ENCODE measurements around the gene IL18R1.

DNA sequence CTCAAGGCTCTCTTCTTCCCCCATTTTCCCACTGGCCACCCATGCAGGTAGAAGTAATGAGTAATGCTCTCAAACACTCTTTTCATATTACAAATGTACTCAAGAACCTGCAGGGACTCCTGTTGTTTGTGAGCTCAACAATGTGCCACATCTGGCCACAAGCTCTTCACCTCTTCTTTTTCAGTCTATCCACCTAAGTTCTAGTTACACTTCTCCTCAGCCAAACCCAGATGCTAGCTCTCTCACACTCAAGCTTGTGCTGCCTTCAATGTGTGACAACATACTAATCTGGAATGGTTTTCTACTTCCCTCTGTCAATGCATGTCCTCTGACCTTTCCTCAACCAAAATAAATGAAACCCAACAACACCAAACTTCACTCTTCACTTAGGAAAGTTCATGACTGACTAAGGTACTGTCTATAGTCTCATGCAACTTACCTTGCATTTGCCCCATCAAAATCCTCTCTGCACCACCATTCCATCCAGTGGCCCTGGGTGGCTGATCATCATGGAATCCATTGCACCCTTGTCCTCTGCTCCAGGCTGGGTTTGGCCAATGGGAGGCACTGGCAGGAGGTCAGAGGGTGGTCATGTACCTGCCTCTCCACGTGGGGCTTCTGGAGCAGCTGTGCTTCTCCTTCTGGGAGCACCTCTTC, 5.3 kb upstream of the IL18R1 start:
- TF ChIP-seq, protein P1, sequence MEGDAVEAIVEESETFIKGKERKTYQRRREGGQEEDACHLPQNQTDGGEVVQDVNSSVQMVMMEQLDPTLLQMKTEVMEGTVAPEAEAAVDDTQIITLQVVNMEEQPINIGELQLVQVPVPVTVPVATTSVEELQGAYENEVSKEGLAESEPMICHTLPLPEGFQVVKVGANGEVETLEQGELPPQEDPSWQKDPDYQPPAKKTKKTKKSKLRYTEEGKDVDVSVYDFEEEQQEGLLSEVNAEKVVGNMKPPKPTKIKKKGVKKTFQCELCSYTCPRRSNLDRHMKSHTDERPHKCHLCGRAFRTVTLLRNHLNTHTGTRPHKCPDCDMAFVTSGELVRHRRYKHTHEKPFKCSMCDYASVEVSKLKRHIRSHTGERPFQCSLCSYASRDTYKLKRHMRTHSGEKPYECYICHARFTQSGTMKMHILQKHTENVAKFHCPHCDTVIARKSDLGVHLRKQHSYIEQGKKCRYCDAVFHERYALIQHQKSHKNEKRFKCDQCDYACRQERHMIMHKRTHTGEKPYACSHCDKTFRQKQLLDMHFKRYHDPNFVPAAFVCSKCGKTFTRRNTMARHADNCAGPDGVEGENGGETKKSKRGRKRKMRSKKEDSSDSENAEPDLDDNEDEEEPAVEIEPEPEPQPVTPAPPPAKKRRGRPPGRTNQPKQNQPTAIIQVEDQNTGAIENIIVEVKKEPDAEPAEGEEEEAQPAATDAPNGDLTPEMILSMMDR (IDR thresholded peaks at IDR 0.05; ENCODE audit: insufficient read depth, low read length, poor library complexity, severe bottlenecking), result no peak
- no peak for TF ChIP-seq EZH2phosphoT487 (conservative IDR thresholded peaks at IDR 0.05; ENCODE audit: low read length)
